ENCODE data around the gene CIRBP. TPM values are rescaled to one million over a fixed set of nuclear protein-coding genes. Genes with fewer than 3 reads are reported as not detected.

CIRBP gene
- total RNA-seq, 1 donor from 2014 or later, result 184 TPM

- no peak overlapping the region for H3K4me2 ChIP-seq (ENCODE audit: low read length)
- no peak overlapping the region for H2AFZ ChIP-seq (ENCODE audit: low read depth, low read length)
- Mint-ChIP-seq H3K36me3 (ENCODE audit: low read depth, unreplicated experiment) (peaks cover 4% of the 10 kb centered on the region), H3K4me1 (ENCODE audit: low read depth, unreplicated experiment) (peaks cover 1% of the 10 kb centered on the region), H3K4me3 (ENCODE audit: unreplicated experiment) (peak overlapping the region; percentile 74), H3K27ac (ENCODE audit: unreplicated experiment) (no peak overlapping the region), H3K27me3 (ENCODE audit: low read depth, unreplicated experiment) (peaks cover 6% of the 10 kb centered on the region), H3K9me3 (ENCODE audit: unreplicated experiment) (no peaks in the 10 kb centered on the region)
- no peak overlapping the region for H3K4me3 ChIP-seq (ENCODE audit: insufficient read depth, low read depth, low read length)
- H3K36me3 ChIP-seq (ENCODE audit: insufficient read depth, low read length), result no peaks in the 10 kb centered on the region
- peaks cover 21% of the 10 kb centered on the region for H3K27me3 ChIP-seq (ENCODE audit: insufficient read depth, low read length)
- no peak for FAIRE-seq
- peaks cover 23% of the 10 kb centered on the region for H4K20me1 ChIP-seq (ENCODE audit: insufficient read depth, low read length)
- DNase-seq (ENCODE audit: low read depth), result no peak
- no peak overlapping the region for H3K27ac ChIP-seq (ENCODE audit: low read depth, low read length)
- peaks cover 2% of the 10 kb centered on the region for H3K4me1 ChIP-seq (ENCODE audit: insufficient read depth, low read length)
- TF ChIP-seq CTCF (IDR thresholded peaks at IDR 0.05; ENCODE audit: insufficient read depth, low read depth, low read length), result no peak
- no peak for TF ChIP-seq EZH2 (IDR thresholded peaks at IDR 0.05; ENCODE audit: insufficient read depth, low read length)
- no peaks in the 10 kb centered on the region for H3K9me3 ChIP-seq (ENCODE audit: insufficient read depth, low read depth, low read length)
- H3K79me2 ChIP-seq (ENCODE audit: insufficient read depth, low read length), result peaks cover 2% of the 10 kb centered on the region
- H3K9ac ChIP-seq (ENCODE audit: low read length), result no peak overlapping the region
These were observed 15.3 kb downstream of the CIRBP start for GRCh38 chr19:1284293-1284978.

GRCh38 chr19:1284979-1285736 is 16.0 kb downstream of the CIRBP start:
- Histone ChIP-seq H3K27me3 (ENCODE audit: insufficient read depth, low read length) (peaks cover 21% of the 10 kb centered on the region), H3K9ac (ENCODE audit: low read length) (no peak overlapping the region), H3K4me2 (ENCODE audit: low read length) (no peak overlapping the region), H4K20me1 (ENCODE audit: insufficient read depth, low read length) (peaks cover 16% of the 10 kb centered on the region), H2AFZ (ENCODE audit: low read depth, low read length) (no peak overlapping the region), H3K79me2 (ENCODE audit: insufficient read depth, low read length) (no peaks in the 10 kb centered on the region), H3K36me3 (ENCODE audit: insufficient read depth, low read length) (no peaks in the 10 kb centered on the region), H3K27ac (ENCODE audit: low read depth, low read length) (no peak overlapping the region), H3K4me1 (ENCODE audit: insufficient read depth, low read length) (peaks cover 2% of the 10 kb centered on the region), H3K9me3 (ENCODE audit: insufficient read depth, low read depth, low read length) (no peaks in the 10 kb centered on the region), H3K4me3 (ENCODE audit: insufficient read depth, low read depth, low read length) (no peak overlapping the region)
- H3K27ac Mint-ChIP-seq (ENCODE audit: unreplicated experiment), result no peak overlapping the region
- FAIRE-seq (no peak), DNase-seq (ENCODE audit: low read depth) (no peak)
- H3K9me3 Mint-ChIP-seq (ENCODE audit: unreplicated experiment), result no peaks in the 10 kb centered on the region
- H3K4me1 Mint-ChIP-seq (ENCODE audit: low read depth, unreplicated experiment), result no peaks in the 10 kb centered on the region
- peaks cover 3% of the 10 kb centered on the region for H3K36me3 Mint-ChIP-seq (ENCODE audit: low read depth, unreplicated experiment)
- H3K4me3 Mint-ChIP-seq (ENCODE audit: unreplicated experiment), result peak overlapping the region; percentile 74
- peaks cover 6% of the 10 kb centered on the region for H3K27me3 Mint-ChIP-seq (ENCODE audit: low read depth, unreplicated experiment)
- TF ChIP-seq CTCF (IDR thresholded peaks at IDR 0.05; ENCODE audit: insufficient read depth, low read depth, low read length) (no peak), EZH2 (IDR thresholded peaks at IDR 0.05; ENCODE audit: insufficient read depth, low read length) (peak; percentile 96)

Measured in astrocyte (in vitro differentiated cells and primary cell).